SJSA1 (cell line): Measurements from ENCODE around the gene SFXN4. TPM values are rescaled to one million over a fixed set of nuclear protein-coding genes. Genes with fewer than 3 reads are reported as not detected.

Source experiments
- DNase-seq, 2 experiments: peaks; one replicate each; pipeline ENCODE4 v3.0.0-alpha.2; 2015 to 2020; ENCODE audit warnings: low spot score in 2 of 2, low read depth in 1 of 2
- H3K27ac ChIP-seq: fragments of 250-450 bp; sonication (Bioruptor Pico); 2 replicates; pipeline ENCODE4 v1.5.1; 2020; ENCODE audit warnings: mild to moderate bottlenecking, moderate library complexity
- H3K27me3 ChIP-seq: fragments of 250-450 bp; sonication (Bioruptor Pico); replicated peaks from 2 replicates; pipeline ENCODE4 v1.5.1; 2020; ENCODE audit warnings: mild to moderate bottlenecking, moderate library complexity
- H3K36me3 ChIP-seq: fragments of 250-450 bp; sonication (Bioruptor Pico); 2 replicates; pipeline ENCODE4 v1.5.1; 2020; ENCODE audit warnings: mild to moderate bottlenecking
- H3K4me1 ChIP-seq: fragments of 250-450 bp; sonication (Bioruptor Pico); replicated peaks from 2 replicates; pipeline ENCODE4 v1.6.1; 2021; ENCODE audit warnings: mild to moderate bottlenecking
- H3K4me3 ChIP-seq: fragments of 250-450 bp; sonication (Bioruptor Pico); 2 replicates; pipeline ENCODE4 v1.5.1; 2020; ENCODE audit warnings: mild to moderate bottlenecking
- H3K9me3 ChIP-seq: fragments of 250-450 bp; sonication (Bioruptor Pico); replicated peaks from 2 replicates; pipeline ENCODE4 v1.5.1; 2020; ENCODE audit warnings: mild to moderate bottlenecking
- total RNA-seq: library from RNA; depleted of rRNA; stranded (reverse); fragments of >200 nt; shearing (Covaris generic); gene quantifications from 2 replicates; pipeline ENCODE4 v1.2.3, GENCODE V29; 2014; rRNA removed

Gene SFXN4
- 23.5 and 46.2 TPM in 2 replicates for total RNA-seq

GRCh38 chr10:119165171-119166117 lies at the start of gene SFXN4:
TSS of gene SFXN4 (minus strand) at chr10:119165714. CDS start at chr10:119165647, 67 bp downstream.
- Histone ChIP-seq H3K27me3 (no peaks in the 10 kb centered on the region), H3K36me3 (peaks cover 48% of the 10 kb centered on the region), H3K9me3 (no peaks in the 10 kb centered on the region), H3K4me1 (peaks cover 15% of the 10 kb centered on the region), H3K27ac (peak within 1 kb of the TSS; percentile 59), H3K4me3 (peak within 1 kb of the TSS; percentile 87)
- DNase-seq = peak; percentile 63 to 73

GRCh38 chr10:119211625-119212441 lies 46.3 kb upstream of the SFXN4 start:
- Histone ChIP-seq H3K27me3 (no peaks in the 10 kb centered on the region), H3K36me3 (peaks cover 24% of the 10 kb centered on the region), H3K4me3 (no peak overlapping the region), H3K4me1 (peaks cover 46% of the 10 kb centered on the region), H3K9me3 (no peaks in the 10 kb centered on the region), H3K27ac (peak overlapping the region; percentile 80)
- DNase-seq = peak in 1 of 2 experiments; percentile 46

GRCh38 chr10:119211176-119211575 lies 45.7 kb upstream of the SFXN4 start:
- DNase-seq = peak in 1 of 2 experiments; percentile 88

GRCh38 chr10:119210633-119211032 lies 45.1 kb upstream of the SFXN4 start:
- no peak for DNase-seq
- H3K27me3 ChIP-seq = no peaks in the 10 kb centered on the region
- H3K4me3 ChIP-seq = no peak overlapping the region
- peaks cover 25% of the 10 kb centered on the region for H3K36me3 ChIP-seq
- H3K27ac ChIP-seq = peak overlapping the region; percentile 80
- peaks cover 58% of the 10 kb centered on the region for H3K4me1 ChIP-seq
- H3K9me3 ChIP-seq = no peaks in the 10 kb centered on the region

More at GRCh38 chr10:119211176-119211575, 45.7 kb upstream of the SFXN4 start:
- Histone ChIP-seq H3K27ac (peak overlapping the region; percentile 80), H3K4me1 (peaks cover 52% of the 10 kb centered on the region), H3K27me3 (no peaks in the 10 kb centered on the region), H3K36me3 (peaks cover 25% of the 10 kb centered on the region), H3K4me3 (no peak overlapping the region), H3K9me3 (no peaks in the 10 kb centered on the region)

GRCh38 chr10:119209736-119210355 lies 44.3 kb upstream of the SFXN4 start:
- Histone ChIP-seq H3K27ac (peak overlapping the region; percentile 80), H3K9me3 (no peaks in the 10 kb centered on the region), H3K27me3 (no peaks in the 10 kb centered on the region), H3K4me3 (peak overlapping the region; percentile 97), H3K4me1 (peaks cover 61% of the 10 kb centered on the region), H3K36me3 (peaks cover 25% of the 10 kb centered on the region)
- no peak for DNase-seq

GRCh38 chr10:119209035-119209735 lies 43.7 kb upstream of the SFXN4 start:
- H3K4me3 ChIP-seq = peak overlapping the region; percentile 97
- DNase-seq = peak; percentile 67 to 78
- H3K27me3 ChIP-seq = no peaks in the 10 kb centered on the region
- H3K36me3 ChIP-seq = peaks cover 25% of the 10 kb centered on the region
- peaks cover 66% of the 10 kb centered on the region for H3K4me1 ChIP-seq
- H3K9me3 ChIP-seq = no peaks in the 10 kb centered on the region
- peak overlapping the region; percentile 80 for H3K27ac ChIP-seq

GRCh38 chr10:119208553-119208940 lies 43.0 kb upstream of the SFXN4 start:
- DNase-seq = peak in 1 of 2 experiments; percentile 51
- Histone ChIP-seq H3K4me1 (peaks cover 63% of the 10 kb centered on the region), H3K27ac (peak overlapping the region; percentile 58), H3K9me3 (no peaks in the 10 kb centered on the region), H3K36me3 (peaks cover 25% of the 10 kb centered on the region), H3K4me3 (peak overlapping the region; percentile 97), H3K27me3 (no peaks in the 10 kb centered on the region)

GRCh38 chr10:119207713-119208552 lies 42.4 kb upstream of the SFXN4 start:
- H3K27ac ChIP-seq = peak overlapping the region; percentile 58
- peak overlapping the region; percentile 97 for H3K4me3 ChIP-seq
- H3K9me3 ChIP-seq = no peaks in the 10 kb centered on the region
- H3K27me3 ChIP-seq = no peaks in the 10 kb centered on the region
- peaks cover 22% of the 10 kb centered on the region for H3K36me3 ChIP-seq
- H3K4me1 ChIP-seq = peaks cover 68% of the 10 kb centered on the region
- peak; percentile 56 to 73 for DNase-seq

GRCh38 chr10:119207366-119207666 lies 41.8 kb upstream of the SFXN4 start, which contains the start of gene GRK5:
TSS of gene GRK5 (plus strand) at chr10:119207571. CDS start at chr10:119207918, 347 bp downstream.
- H3K4me3 ChIP-seq = peak within 1 kb of the TSS; percentile 97

GRCh38 chr10:119206603-119207365 lies 41.3 kb upstream of the SFXN4 start:
- Histone ChIP-seq H3K4me3 (peak overlapping the region; percentile 97), H3K27ac (peak overlapping the region; percentile 94), H3K36me3 (peaks cover 12% of the 10 kb centered on the region), H3K4me1 (peaks cover 60% of the 10 kb centered on the region), H3K27me3 (no peaks in the 10 kb centered on the region), H3K9me3 (no peaks in the 10 kb centered on the region)
- peak; percentile 69 to 85 for DNase-seq

More at GRCh38 chr10:119207366-119207666, 41.8 kb upstream of the SFXN4 start, which contains the start of gene GRK5:
- no peaks in the 10 kb centered on the region for H3K27me3 ChIP-seq
- peaks cover 17% of the 10 kb centered on the region for H3K36me3 ChIP-seq
- H3K27ac ChIP-seq = peak within 1 kb of the TSS; percentile 94
- peaks cover 66% of the 10 kb centered on the region for H3K4me1 ChIP-seq
- no peaks in the 10 kb centered on the region for H3K9me3 ChIP-seq
- DNase-seq = peak; percentile 93 to 97

GRCh38 chr10:119205894-119206602 lies 40.5 kb upstream of the SFXN4 start:
- Histone ChIP-seq H3K36me3 (peaks cover 9% of the 10 kb centered on the region), H3K27ac (peak overlapping the region; percentile 94), H3K4me1 (peaks cover 55% of the 10 kb centered on the region), H3K4me3 (peak overlapping the region; percentile 97), H3K27me3 (no peaks in the 10 kb centered on the region), H3K9me3 (no peaks in the 10 kb centered on the region)
- DNase-seq = peak in 1 of 2 experiments; percentile 74
